ENCODE data around the gene NARS2.
"Not testable (repeated sequence)": the region's sequence is repeated elsewhere in the genome, so short reads cannot be mapped to it uniquely, and the experiment has no call there.

Gene NARS2

DNA sequence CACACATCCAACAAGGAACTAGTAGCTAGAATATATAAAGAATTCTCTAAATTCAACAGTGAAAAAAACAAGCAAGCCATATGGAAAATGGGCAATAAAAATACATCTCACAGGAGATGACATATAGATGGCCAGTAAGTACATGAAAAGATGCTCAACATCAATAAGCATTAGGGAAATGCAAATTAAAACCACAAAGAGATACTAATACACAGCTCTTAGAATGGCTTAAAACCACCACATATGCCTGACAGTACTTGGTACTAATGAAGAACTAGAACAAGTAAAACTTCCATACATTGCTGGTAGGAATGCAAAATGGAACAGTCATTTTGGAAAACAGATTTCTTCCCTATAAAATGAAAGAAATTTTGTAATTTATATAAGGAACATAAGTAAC, 85.5 kb downstream of the NARS2 start:
- no peak for DNase-seq (ENCODE audit: low read depth in 3 of 3)

DNA sequence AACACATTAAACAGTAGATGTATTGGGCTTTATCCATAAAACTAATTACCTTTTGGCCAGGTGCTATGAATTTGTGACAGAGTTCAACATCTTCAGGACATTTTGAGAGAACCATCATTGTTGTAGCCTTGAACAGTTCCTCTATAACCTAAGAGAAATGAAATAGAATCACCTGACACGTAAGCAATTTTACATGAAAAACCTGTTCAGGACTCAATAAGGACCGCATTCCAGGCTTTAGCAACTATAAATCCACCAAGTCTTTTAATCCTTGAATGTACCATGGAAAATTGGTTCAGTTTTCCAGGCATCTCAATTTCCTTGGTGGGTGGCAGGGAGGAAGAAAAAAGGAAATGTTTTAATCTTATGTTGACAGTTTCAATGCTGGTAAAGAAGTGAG, 96.1 kb downstream of the NARS2 start:
- DNase-seq (ENCODE audit: low read depth in 3 of 3) = no peak

DNA sequence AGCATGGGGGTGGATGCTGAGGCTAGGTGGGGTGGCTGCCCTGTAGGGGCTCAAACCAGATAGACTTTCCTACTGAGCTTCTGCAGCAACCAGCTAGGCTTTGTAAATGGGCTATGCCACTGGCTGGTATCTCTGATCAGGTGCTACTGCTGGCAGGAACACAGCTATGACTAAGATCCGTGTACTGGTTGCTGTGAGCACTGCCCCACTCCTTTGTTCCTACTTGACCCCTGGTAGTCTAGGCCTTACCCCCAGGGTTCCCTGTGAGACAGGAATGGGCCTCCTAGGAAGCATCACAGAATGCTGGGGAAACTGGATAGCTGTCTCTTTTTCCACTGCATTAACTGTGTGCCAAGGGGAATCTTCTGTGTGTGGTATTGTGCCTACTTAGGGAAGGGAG, 98.6 kb downstream of the NARS2 start:
- DNase-seq (ENCODE audit: low read depth in 3 of 3) = no peak

DNA sequence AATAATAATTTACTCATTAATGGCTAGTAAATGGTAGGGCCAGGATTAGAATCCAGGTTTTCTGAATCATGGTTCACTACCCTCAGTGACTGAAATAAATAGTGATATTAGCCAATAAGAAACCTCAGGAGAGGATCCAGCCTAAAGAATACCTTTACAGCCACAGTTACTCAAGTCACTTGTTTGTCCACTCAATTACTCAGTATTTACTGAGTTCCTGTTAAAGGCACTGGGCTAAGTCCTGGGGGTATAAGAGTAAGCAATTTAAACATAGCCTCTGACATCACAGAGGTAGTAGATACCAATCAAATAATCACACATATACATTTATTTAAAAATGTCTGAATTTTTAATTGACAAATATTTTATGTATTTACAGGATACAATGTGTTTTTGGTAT, 100.2 kb downstream of the NARS2 start:
- no peak for DNase-seq (ENCODE audit: low read depth in 3 of 3)

DNA sequence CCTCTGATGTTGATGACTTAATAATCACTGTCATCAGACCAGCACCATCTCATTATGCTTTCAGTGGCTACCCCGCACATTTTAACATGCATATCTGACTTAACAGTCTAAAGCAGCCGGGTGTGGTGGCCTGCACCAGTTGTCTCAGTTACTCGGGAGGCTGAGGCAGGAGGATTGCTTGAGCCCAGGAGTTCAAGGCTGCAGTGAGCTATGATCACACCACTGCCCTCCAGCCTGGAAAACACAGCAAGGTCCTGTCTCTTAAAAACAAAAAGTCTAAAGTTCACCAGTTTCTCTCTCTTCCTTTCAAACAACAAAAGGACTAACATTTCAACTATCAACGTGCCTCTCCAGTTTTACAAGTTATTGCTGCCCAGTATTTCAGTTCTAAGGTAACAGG, 101.8 kb downstream of the NARS2 start:
- no peak for DNase-seq (ENCODE audit: low read depth in 3 of 3)

DNA sequence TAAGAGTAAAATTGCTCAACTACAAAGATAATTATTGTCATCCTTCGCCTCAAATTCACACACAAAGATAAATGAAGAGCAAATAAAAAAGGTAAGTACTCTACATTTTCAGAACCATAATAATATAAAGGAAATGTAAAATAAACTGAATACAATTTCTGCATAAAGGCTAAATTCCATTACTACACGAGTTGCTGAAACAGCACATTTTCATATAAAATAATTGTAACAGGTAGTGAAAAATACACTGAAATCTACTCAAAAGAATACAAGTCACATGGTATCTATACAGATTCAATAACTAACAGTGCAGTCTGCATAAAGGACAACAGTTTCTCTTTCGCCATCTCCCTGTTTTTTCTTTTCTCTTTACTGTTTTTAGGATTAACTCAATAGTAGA, 102.3 kb downstream of the NARS2 start:
- no peak for DNase-seq (ENCODE audit: low read depth in 3 of 3)

DNA sequence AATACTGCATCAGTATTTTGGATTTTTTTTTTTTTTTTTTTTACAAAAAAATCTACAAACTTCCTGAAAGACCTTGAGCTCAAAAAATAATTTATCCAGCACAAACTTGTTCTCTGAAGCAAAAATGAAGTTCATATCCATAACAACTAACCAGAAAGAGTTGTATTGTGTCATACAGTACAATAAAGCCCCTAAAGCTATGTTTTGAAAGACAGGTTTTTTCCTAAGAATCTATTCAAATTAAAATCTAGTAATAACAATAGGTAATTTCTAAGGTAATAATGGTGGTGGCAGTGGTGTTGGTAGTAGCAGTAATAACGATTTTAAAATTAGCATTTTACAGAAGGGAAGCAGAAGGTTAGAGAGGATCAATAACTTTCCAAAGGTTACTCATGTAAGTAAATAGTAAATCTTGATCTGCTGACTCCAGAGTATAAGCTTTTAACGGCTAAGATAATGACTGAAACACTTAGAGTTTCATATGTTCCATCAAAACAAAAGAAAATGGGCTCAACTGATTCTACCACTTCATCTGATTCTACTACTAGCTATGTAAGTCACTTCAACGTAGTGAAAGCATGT, 103.7 kb downstream of the NARS2 start:
- no peak for DNase-seq (ENCODE audit: low read depth in 3 of 3)

DNA sequence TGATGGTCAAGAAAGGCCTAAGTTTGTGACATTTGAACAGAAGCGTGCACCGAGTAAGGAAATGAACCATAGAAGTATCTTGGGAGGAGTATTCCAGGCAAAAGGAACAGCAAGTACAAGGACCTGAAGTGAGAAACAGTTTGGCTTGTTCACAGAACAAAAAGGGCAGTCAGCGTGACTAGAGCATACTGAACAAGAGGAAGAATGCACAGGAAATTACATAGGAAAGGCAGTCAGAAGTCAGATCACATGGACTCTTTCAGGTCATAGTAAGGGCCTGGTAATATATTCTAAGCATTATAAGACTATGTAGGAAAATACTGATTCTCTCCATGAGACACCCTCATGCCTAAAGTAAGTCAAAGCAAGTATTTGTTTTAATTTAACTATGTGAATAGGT, 104.8 kb downstream of the NARS2 start:
- DNase-seq (ENCODE audit: low read depth in 3 of 3) = no peak

DNA sequence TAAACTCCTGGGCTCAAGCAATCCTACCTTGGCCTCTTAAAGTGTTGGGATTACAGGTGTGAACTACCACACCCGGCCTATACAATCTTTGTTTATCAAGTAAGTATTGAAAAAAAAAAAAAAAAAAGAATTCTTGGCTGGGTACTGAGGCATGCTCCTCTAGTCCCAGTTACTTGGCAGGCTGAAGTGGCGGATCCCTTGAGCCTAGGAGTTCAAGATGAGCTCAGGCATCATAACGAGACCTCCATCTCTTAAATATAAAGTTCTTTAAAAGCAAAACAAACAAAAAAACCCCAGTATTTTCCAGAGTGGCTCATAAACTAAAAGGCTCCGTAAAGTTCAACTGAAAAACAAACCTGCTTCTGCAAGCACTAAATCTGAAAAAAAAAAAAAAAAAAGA, 106.7 kb downstream of the NARS2 start:
- DNase-seq (ENCODE audit: low read depth in 3 of 3) = no peak

DNA sequence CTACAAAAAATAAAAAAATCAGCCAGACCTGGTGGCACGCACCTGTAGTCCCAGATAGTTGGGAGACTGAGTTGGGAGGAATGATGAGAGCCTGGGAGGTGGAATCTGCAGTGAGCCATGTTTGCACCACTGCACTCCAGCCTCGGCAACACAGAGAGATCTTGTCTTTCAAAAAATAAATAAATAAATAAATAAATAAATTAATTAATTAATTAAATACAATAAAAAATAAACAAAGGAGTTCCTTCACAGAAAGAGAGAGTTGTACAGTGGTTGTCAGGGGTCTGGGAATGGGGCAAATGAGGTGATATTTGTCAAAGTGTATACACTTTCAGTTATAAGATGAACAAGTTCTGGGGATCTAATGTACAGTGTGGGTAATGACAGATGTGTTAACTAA, 107.3 kb downstream of the NARS2 start:
- no peak for DNase-seq (ENCODE audit: low read depth in 3 of 3)

DNA sequence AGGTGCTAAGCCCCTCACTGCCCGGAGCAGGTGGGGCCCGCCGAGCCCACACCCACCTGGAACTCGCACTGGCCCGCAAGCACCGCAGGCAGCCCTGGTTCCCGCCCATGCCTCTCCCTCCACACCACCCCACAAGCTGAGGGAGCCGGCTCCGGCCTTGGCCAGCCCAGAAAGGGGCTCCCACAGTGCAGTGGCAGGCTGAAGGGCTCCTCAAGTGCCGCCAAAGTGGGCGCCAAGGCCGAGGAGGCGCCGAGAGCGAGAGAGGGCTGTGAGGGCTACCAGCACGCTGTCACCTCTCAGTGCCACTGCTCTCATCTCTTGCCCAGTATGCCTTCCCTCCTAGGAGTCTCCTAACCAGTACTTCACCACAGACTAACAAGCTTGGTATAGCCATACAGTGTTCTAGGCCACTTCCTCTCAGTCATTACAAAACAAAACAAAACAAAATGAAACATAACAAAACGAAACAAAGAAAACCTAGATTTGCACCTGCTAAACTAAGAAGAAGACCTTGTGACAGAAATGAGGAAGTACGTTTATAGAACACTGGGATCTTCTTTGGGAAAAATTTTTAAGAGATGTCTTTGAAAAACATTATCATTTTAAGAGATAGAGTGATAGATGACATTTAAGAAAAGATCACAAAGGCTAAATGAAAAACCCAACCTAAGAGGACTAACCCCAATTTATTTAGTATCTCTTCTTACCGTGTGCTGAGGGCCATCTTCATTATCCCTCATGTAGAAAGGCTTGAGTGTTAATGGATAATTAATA, 109.3 kb downstream of the NARS2 start:
- peak in 2 of 3 donors; percentile 8 to 10 for DNase-seq (ENCODE audit: low read depth in 3 of 3)

DNA sequence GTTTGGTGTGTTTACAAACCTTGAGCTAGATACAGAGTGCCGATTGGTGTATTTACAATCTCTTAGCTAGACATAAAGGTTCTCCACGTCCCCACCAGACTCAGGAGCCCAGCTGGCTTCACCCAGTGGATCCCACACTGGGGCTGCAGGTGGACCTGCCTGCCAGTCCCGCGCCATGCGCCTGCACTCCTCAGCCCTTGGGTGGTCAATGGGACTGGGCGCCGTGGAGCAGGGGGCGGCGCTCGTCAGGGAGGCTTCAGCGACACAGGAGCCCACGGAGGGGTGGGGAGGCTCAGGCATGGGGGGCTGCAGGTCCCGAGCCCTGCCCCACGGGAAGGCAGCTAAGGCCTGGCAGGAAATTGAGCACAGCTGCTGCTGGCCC, 109.9 kb downstream of the NARS2 start:
- DNase-seq (ENCODE audit: low read depth in 3 of 3) = not testable (repeated sequence)

DNA sequence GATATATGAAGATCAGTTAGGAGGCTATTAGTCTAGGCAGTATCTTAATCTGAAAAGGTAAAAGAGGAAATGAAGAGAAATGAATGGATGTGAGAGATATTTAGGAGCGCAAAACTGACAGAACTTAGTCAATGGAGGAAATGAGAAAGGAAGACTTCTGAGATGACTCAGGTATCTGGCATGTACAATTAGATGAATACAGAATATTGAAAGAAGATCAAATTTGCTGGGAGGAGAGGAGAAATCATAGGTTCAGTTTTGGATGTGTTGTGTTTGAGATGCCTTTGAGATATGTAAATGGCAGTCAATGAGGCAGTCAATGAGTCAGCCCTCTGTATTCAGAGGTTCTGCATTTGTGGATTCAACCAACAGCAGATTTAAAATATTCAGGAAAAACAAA, 114.2 kb downstream of the NARS2 start:
- DNase-seq (ENCODE audit: low read depth in 3 of 3) = no peak

DNA sequence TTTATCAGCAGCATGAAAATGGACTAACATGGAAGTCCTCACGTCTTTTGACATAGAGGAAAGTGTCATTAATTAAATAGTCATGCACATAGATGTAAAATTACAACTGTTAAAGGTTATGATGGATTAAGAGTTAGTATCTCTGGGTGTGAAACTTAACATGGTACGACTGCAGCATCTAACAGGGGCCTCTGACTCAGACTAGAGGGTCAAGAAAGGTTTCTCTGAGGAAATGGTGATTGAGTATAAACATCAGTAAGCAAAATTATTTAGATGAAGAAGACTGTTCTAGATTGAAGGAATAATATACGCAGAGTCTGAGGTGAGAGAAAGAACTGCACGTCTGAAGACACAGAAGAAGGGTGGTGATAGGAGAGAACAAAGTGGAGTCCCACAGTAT, 114.9 kb downstream of the NARS2 start:
- DNase-seq (ENCODE audit: low read depth in 3 of 3) = no peak

DNA sequence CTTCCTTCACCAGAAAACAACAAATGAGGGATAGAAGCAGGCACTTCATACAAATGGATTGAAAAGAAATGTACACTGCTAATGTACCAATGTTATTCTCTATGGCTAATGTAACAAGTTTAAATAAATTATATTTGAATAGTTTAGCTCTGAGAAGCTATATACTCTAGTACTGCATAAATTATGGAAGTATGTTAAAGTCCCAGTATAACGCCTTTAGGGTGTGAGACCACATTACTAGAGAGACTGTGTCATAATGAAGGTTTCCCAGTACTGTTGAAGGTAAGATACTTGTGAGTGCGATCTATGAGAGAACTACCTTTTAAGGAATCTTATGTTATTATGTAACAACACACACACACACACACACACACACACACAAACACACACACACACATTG, 117.2 kb downstream of the NARS2 start:
- DNase-seq (ENCODE audit: low read depth in 3 of 3) = no peak

DNA sequence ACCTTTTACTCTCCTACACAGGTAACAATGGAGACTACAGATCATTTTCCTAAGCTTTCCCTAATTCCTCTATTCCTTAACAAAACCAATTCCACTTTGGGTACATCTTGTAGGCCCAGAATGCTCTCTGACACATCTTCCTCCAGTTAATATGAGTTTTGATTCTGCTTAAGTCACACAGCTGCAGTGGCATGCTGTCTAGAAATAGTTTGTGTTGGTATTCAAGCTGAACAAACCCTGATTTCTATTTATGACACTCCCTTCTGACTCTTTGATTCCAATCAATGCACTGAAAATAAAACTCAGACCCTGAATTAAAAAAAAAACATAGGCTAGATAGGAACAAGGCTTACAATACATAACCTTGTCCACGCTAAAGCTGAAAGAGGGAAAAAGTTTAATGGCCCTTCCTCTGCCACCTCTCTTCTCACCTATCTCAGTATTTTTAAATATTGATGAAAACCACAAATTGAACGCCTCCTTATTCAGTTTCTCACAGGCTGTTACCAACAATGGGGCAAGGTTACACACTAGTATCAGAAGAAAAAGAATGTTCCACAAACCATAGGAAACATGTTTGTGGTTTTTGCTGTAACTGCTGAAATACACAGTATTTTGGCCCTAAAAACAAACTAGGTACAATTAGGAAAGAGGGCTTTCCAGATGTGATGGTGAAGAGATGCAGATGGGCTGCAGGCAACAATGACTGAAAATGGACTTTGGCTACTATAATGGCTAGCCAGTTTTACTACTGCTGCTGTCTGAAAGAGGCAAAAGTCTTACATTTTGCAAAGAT, 121.3 kb downstream of the NARS2 start:
- no peak for DNase-seq (ENCODE audit: low read depth in 3 of 3)

DNA sequence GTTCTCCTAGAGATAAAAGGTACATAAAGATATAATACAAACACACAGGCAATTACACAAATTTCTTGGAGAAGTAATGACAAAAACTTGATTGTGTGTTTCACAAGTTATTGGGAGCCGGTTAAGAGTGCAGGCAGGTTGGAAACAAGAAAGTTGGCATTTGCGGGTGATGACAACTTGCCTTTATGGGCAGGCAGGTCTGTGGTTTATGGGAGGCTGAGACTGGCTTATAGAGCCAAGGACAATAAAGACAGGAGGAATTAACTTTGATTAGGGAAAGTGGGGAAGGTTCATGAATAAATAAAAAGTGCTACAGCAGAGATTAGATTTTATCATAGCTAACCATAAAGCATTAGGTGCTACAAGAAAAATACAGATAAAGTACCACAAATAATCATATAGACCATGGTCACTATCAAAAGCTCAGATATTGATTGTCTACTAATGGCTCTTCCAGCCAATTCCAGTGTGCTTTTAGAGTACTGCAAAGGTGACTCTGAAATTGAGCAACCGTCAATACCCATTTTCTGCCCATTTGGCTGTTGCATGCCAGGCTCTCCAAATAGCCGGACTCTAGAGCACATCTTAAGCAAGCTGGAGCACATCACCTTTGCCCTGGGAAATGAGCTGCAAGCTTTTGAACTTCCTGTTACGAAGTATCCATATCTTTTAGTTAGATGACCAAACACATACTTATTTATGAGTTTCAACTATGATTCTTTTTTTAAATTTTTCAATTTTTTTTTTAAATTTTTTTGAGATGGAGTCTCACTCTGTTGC, 123.1 kb downstream of the NARS2 start:
- no peak for DNase-seq (ENCODE audit: low read depth in 3 of 3)

DNA sequence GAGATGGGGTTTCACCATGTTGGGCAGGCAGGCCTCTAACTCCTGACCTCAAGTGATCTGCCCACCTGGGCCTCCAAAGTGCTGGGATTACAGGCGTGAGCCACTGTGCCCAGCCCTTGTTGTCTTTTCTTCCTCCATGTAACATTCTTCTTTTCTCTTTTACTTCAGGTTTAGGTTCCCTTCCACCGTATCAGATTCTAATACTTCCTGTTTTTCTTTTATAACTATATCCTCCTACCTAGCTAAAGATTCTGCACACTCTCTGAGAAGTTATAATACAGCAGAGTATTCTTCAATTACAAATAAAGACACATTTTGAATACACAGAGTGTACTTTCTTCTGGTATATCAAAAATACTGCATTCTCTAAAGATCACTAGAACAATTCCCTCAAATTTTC, 123.8 kb downstream of the NARS2 start:
- no peak for DNase-seq (ENCODE audit: low read depth in 3 of 3)

DNA sequence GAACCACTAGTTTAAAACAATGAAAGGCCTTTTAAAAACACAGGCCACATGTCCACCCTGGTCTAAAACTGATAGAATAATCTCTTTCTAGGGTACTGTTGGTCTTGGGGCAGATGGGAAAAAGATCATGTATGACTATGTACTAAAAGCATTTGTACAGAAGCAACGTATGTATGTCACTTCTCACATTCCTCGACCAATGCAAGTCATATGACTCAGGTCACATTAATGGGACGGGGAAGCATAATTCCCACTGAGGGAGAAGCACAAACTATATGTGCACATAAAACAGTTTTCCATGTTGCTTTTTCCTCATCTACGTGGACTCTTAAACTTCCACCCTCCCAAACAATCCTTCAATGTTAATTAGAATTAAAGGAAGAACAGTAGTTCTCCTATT, 124.8 kb downstream of the NARS2 start:
- DNase-seq (ENCODE audit: low read depth in 3 of 3) = no peak

DNA sequence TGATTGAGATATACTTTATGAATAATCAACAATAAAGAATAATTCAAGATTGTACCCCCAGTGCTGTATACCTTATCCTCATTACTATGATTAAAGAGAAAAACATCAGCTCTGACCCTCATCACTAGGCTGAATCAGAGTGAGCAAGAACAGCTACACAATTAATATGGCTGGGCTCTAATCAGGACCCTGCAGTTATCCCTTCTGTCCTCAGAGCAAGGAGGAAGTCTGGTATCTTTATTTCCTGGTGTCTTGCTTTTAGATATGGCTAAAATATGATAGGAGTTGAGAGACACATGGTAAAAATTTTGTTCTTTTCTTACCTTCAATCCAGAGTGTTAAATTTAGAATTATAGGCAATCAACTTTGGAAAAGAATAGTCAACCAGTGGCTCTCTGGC, 128.5 kb downstream of the NARS2 start:
- no peak for DNase-seq (ENCODE audit: low read depth in 3 of 3)

DNA sequence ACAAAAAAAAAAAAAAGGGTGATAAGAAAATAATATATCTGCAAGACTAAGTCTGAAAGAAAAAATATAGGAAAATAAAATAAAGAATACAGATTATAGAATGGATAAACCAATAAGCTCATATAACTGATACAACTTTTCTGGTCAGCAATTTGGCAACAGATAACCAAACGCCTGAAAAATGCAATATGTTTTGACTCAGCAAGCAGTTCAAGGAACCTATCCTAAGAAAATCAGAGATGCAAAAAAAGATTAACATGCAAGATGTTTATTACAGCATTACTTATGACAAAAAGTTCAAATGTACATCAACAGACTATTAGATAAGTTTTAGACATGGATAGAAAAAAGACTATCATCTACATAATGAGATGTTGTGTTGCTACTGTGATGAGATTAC, 129.9 kb downstream of the NARS2 start:
- no peak for DNase-seq (ENCODE audit: low read depth in 3 of 3)

DNA sequence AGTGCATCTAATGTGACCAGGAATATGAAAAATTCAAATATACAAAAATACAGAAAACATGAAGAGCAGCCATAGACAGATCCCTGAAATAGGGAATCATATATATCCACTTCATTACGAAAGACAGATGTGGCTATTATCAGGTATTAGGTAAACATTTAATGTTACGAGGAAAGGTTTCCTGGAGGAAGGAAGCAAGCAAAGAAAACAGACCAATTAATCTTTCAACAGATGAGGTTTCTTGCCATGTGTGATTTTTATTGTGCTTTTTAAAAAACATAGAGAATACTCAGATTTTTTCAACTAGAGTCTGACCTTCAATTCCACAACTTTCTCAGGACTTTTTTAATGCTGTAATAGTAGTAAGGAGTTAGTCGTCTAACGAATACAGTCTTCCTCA, 132.7 kb downstream of the NARS2 start:
- no peak for DNase-seq (ENCODE audit: low read depth in 3 of 3)
